ENCODE data around the gene VIPAS39. TPM values are rescaled to one million over a fixed set of nuclear protein-coding genes. Genes with fewer than 3 reads are reported as not detected.

VIPAS39 gene
- total RNA-seq, 1 donor = 33.5 TPM

DNA sequence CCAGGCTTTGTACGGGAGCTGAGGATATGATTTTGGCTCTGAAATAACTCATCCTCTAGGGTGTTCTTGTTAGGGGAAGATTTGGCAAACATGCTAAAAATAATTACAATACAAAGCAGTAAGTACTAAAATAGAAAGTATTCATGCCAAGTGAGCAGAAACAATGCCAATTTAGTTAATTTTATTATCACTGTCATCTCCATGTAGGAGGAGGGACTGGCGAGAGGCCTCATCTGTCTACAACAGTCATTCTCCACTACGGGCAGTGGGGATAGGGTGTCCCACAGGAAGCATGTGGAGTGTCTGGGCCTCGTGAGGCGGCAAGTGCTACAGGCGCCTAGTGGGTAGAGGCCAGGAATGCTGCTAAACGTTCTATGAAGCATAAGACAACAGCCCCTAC, 37.9 kb upstream of the VIPAS39 start:
- TF ChIP-seq, protein P1, sequence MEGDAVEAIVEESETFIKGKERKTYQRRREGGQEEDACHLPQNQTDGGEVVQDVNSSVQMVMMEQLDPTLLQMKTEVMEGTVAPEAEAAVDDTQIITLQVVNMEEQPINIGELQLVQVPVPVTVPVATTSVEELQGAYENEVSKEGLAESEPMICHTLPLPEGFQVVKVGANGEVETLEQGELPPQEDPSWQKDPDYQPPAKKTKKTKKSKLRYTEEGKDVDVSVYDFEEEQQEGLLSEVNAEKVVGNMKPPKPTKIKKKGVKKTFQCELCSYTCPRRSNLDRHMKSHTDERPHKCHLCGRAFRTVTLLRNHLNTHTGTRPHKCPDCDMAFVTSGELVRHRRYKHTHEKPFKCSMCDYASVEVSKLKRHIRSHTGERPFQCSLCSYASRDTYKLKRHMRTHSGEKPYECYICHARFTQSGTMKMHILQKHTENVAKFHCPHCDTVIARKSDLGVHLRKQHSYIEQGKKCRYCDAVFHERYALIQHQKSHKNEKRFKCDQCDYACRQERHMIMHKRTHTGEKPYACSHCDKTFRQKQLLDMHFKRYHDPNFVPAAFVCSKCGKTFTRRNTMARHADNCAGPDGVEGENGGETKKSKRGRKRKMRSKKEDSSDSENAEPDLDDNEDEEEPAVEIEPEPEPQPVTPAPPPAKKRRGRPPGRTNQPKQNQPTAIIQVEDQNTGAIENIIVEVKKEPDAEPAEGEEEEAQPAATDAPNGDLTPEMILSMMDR (IDR thresholded peaks at IDR 0.05; ENCODE audit: insufficient read depth, low read length) = no peak
- no peak for DNase-seq (ENCODE audit: low read depth)
- H3K4me3 ChIP-seq (ENCODE audit: low read depth, low read length) = no peak overlapping the region

DNA sequence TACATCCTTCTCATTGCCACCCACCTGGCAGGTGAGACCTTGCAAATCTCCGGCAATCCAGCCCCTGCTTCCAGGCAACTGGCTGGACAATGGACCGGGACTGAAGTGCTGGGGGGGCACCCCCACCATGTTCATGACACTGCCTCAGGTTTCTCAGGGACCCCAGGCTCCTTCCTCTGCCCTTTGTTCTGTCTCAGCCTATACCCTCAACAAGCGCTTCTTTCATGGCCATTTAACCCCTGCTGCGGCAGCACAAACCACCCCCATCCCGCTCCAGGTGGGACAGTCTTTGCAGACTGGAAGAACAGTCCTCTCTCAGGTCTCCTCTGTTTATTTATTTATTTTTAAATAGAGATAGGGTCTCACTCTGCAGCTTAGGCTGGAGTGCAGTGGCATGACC, 33.7 kb upstream of the VIPAS39 start:
- no peak for DNase-seq (ENCODE audit: low read depth)
- no peak overlapping the region for H3K4me3 ChIP-seq (ENCODE audit: low read depth, low read length)
- TF ChIP-seq, protein P1 (IDR thresholded peaks at IDR 0.05; ENCODE audit: insufficient read depth, low read length) = no peak

DNA sequence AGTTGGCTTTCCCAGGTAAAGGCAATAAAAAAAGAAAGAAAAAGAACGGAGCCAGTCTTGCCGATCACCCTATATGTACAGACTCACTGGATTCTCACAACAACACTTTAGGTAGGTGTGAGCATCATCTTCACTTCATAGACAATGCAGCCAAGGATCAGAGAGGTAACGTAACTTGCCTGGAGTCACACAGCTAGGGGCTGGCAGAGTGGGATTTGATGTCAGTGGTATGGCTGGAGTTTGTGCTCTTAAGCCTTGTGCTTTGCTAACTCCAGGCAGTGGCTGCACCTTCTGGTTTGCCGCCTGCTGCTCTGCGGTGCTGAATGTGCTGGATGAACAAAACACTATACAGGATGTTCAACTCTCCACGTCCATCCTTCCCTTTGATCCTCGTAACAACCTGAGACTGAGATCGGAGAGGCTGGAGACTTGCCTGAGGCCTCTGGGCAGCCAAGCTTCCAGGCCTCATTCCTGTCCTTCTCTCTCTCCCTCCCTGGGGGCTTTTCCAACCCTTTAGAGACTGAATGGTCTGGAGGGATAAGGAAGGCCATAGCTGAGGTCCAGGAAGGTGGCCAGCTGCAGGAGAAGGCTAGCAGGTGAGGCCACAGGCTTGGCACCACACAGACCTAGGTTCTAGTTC, 33.1 kb upstream of the VIPAS39 start:
- TF ChIP-seq, protein P1 (IDR thresholded peaks at IDR 0.05; ENCODE audit: insufficient read depth, low read length) = no peak

DNA sequence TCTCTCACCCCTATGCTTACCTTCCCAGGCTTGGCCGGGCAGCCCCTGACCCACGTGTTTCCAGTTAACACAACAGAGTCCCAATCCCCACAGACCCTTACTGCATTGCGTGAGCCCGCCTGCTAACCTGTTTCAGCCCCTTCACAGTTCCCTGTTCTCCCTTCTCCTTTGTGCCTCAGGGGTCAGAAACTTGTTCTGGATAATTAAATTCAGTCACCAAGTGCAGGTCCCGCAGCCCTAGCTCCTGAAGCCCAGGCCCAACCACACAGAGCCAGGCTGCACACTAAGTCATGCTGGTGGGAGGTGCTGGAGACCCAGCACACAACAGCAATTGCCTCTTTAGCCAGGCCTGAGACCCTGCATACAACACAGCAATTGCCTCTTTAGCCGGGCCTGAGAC, 31.6 kb upstream of the VIPAS39 start:
- H3K4me3 ChIP-seq (ENCODE audit: low read depth, low read length) = no peak overlapping the region
- no peak for DNase-seq (ENCODE audit: low read depth)
- TF ChIP-seq, protein P1 (IDR thresholded peaks at IDR 0.05; ENCODE audit: insufficient read depth, low read length) = no peak

More for the DNA sequence above, 33.1 kb upstream of the VIPAS39 start:
- no peak overlapping the region for H3K4me3 ChIP-seq (ENCODE audit: low read depth, low read length)
- DNase-seq (ENCODE audit: low read depth) = no peak

DNA sequence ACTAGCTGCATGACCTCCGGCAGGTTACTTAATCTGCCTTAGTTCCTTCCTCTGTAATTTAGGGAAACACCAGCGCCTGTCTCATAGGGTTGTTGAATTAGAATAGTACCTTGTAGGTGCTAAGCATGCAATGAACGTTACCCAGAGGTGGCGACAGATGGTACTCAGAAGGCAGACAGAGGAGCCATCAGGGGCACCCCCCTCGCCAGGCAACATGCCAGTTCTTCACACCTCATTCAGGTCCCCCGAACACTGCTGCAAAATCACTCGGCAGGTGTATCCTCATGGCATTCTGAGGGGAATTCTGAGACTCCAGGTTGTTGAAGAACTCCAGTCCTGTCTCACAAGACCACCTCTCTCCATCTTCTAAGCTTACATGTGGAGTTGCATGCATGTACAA, 31.2 kb upstream of the VIPAS39 start:
- TF ChIP-seq, protein P1 (IDR thresholded peaks at IDR 0.05; ENCODE audit: insufficient read depth, low read length) = no peak
- DNase-seq (ENCODE audit: low read depth) = no peak
- no peak overlapping the region for H3K4me3 ChIP-seq (ENCODE audit: low read depth, low read length)

DNA sequence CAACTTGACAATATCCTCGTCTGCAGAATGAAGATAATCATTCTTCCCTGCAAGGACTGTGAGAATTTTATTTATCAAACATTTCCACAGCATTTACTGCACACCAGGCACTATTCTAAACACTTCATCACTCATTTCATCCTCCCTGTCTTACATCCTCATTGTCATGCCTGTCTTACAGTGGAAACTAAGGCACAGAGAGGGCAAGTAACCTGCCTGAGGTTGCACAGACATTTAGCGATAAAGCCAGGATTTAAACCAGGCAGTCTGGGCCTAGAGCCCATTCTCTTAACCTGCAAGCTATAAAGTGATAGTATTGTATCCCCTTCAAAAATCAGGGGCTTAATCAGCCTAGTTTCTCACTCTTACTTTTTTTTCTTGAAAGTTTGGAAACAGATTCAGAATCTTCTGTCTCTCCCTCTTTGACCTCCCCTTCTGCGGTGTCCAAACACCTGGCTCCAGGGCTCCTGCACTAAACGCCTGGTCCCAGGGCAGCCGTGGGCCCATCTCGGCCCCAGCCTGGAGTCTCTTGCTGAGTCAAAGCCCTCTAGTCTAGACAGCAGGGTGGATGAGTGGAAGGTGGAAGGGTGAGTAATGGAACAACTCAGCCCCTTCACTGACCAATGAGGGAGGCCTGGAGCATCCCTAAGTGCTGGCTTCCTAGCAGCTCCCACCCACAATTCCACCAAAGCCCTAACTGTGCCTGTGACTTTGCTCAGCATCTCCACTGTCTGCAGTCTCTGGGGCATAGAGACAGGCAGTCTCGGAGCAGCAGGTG, 28.7 kb upstream of the VIPAS39 start:
- no peak overlapping the region for H3K4me3 ChIP-seq (ENCODE audit: low read depth, low read length)
- TF ChIP-seq, protein P1 (IDR thresholded peaks at IDR 0.05; ENCODE audit: insufficient read depth, low read length) = no peak
- DNase-seq (ENCODE audit: low read depth) = peak; percentile 63

Measured in fibroblast of the aortic adventitia (primary cell).